ENCODE results near the gene SLC2A14. TPM values are rescaled to one million over a fixed set of nuclear protein-coding genes. Genes with fewer than 3 reads are reported as not detected.
"Not testable (repeated sequence)": the region's sequence is repeated elsewhere in the genome, so short reads cannot be mapped to it uniquely, and the experiment has no call there.

SLC2A14 gene

GRCh38 chr12:7787574-7788293, 85.0 kb downstream of the SLC2A14 start:
- H3K27me3 ChIP-seq (ENCODE audit: control insufficient read depth, insufficient read depth, low read length), result no peaks in the 10 kb centered on the region
- H3K9me3 ChIP-seq (replicated peaks; ENCODE audit: low read length), result no peaks in the 10 kb centered on the region
- H3K9ac ChIP-seq (ENCODE audit: low read depth, low read length), result no peak overlapping the region
- H3K36me3 ChIP-seq (ENCODE audit: insufficient read depth, low read length), result no peaks in the 10 kb centered on the region
- no peak overlapping the region for H3K4me3 ChIP-seq (ENCODE audit: low read length)
- no peak overlapping the region for H3K4me2 ChIP-seq (ENCODE audit: low read length)
- no peaks in the 10 kb centered on the region for H3K4me1 ChIP-seq (ENCODE audit: control insufficient read depth, insufficient read depth, low read length)

GRCh38 chr12:7784701-7785100, 88.0 kb downstream of the SLC2A14 start:
- Histone ChIP-seq H3K9ac (ENCODE audit: low read depth, low read length) (no peak overlapping the region), H3K4me2 (ENCODE audit: low read length) (no peak overlapping the region), H3K4me1 (ENCODE audit: control insufficient read depth, insufficient read depth, low read length) (no peaks in the 10 kb centered on the region), H3K36me3 (ENCODE audit: insufficient read depth, low read length) (no peaks in the 10 kb centered on the region), H3K4me3 (ENCODE audit: low read length) (no peak overlapping the region), H3K27me3 (ENCODE audit: control insufficient read depth, insufficient read depth, low read length) (no peaks in the 10 kb centered on the region), H3K9me3 (replicated peaks; ENCODE audit: low read length) (no peaks in the 10 kb centered on the region)

- H3K9me3 ChIP-seq (replicated peaks; ENCODE audit: low read length); H3K4me3 ChIP-seq (ENCODE audit: low read length); H3K27me3 ChIP-seq (ENCODE audit: control insufficient read depth, insufficient read depth, low read length): not testable (repeated sequence)
Observed at GRCh38 chr12:7783433-7783832, 89.3 kb downstream of the SLC2A14 start.

GRCh38 chr12:7782055-7782454, 90.7 kb downstream of the SLC2A14 start:
- no peaks in the 10 kb centered on the region for H3K27me3 ChIP-seq (ENCODE audit: control insufficient read depth, insufficient read depth, low read length)
- H3K36me3 ChIP-seq (ENCODE audit: insufficient read depth, low read length), result no peaks in the 10 kb centered on the region
- H3K4me2 ChIP-seq (ENCODE audit: low read length), result no peak overlapping the region

More at GRCh38 chr12:7783433-7783832, 89.3 kb downstream of the SLC2A14 start:
- not testable (repeated sequence) for H3K36me3 ChIP-seq (ENCODE audit: insufficient read depth, low read length); H3K4me1 ChIP-seq (ENCODE audit: control insufficient read depth, insufficient read depth, low read length); H3K4me2 ChIP-seq (ENCODE audit: low read length); H3K9ac ChIP-seq (ENCODE audit: low read depth, low read length)

GRCh38 chr12:7781274-7781673, 91.4 kb downstream of the SLC2A14 start:
- Histone ChIP-seq H3K36me3 (ENCODE audit: insufficient read depth, low read length) (no peaks in the 10 kb centered on the region), H3K4me1 (ENCODE audit: control insufficient read depth, insufficient read depth, low read length) (no peaks in the 10 kb centered on the region), H3K9ac (ENCODE audit: low read depth, low read length) (no peak overlapping the region), H3K27me3 (ENCODE audit: control insufficient read depth, insufficient read depth, low read length) (no peaks in the 10 kb centered on the region), H3K4me2 (ENCODE audit: low read length) (no peak overlapping the region), H3K9me3 (replicated peaks; ENCODE audit: low read length) (no peaks in the 10 kb centered on the region), H3K4me3 (ENCODE audit: low read length) (no peak overlapping the region)

More at GRCh38 chr12:7782055-7782454, 90.7 kb downstream of the SLC2A14 start:
- Histone ChIP-seq H3K9me3 (replicated peaks; ENCODE audit: low read length) (no peaks in the 10 kb centered on the region), H3K4me3 (ENCODE audit: low read length) (no peak overlapping the region), H3K4me1 (ENCODE audit: control insufficient read depth, insufficient read depth, low read length) (no peaks in the 10 kb centered on the region), H3K9ac (ENCODE audit: low read depth, low read length) (no peak overlapping the region)

GRCh38 chr12:7769999-7770398, 102.7 kb downstream of the SLC2A14 start:
- Histone ChIP-seq H3K4me1 (ENCODE audit: control insufficient read depth, insufficient read depth, low read length) (no peaks in the 10 kb centered on the region), H3K4me3 (ENCODE audit: low read length) (no peak overlapping the region), H3K9me3 (replicated peaks; ENCODE audit: low read length) (no peaks in the 10 kb centered on the region), H3K36me3 (ENCODE audit: insufficient read depth, low read length) (no peaks in the 10 kb centered on the region), H3K27me3 (ENCODE audit: control insufficient read depth, insufficient read depth, low read length) (no peaks in the 10 kb centered on the region), H3K9ac (ENCODE audit: low read depth, low read length) (no peak overlapping the region), H3K4me2 (ENCODE audit: low read length) (no peak overlapping the region)

Small RNA genes lying within 50 kb of the gene (small RNA-seq; reads per million reads assigned to genes)
- not detected for gene RF00019
